GM19193 (cell line): ENCODE data around the gene CD38.

Experiments
- POLR2A ChIP-seq: IDR thresholded peaks from 4 replicates; pipeline ENCODE4 v1.6.1; 2011; ENCODE audit not compliant: insufficient read depth, insufficient read length; ENCODE audit errors: extremely low read depth

Gene CD38

GRCh38 chr4:15811703-15812337 is 33.7 kb downstream of the CD38 start:
- TF ChIP-seq POLR2A: no peak

- TF ChIP-seq POLR2A: no peak
These were observed 54.7 kb downstream of the CD38 start for GRCh38 chr4:15832523-15833451.

GRCh38 chr4:15833801-15834200 is 55.7 kb downstream of the CD38 start:
- no peak for TF ChIP-seq POLR2A

- TF ChIP-seq POLR2A: no peak
These were observed 58.2 kb downstream of the CD38 start for GRCh38 chr4:15836362-15836761.

GRCh38 chr4:15837591-15837990 is 59.5 kb downstream of the CD38 start:
- TF ChIP-seq POLR2A: no peak

- TF ChIP-seq POLR2A: no peak
These were observed 69.6 kb downstream of the CD38 start for GRCh38 chr4:15847746-15848145.

- TF ChIP-seq POLR2A: no peak
These were observed 70.2 kb downstream of the CD38 start for GRCh38 chr4:15848191-15848842.

- TF ChIP-seq POLR2A: no peak
These were observed 73.8 kb downstream of the CD38 start for GRCh38 chr4:15851969-15852368.

- no peak for TF ChIP-seq POLR2A
These were observed 74.4 kb downstream of the CD38 start for GRCh38 chr4:15852524-15852923.

GRCh38 chr4:15853345-15853744 is 75.2 kb downstream of the CD38 start:
- TF ChIP-seq POLR2A: no peak

- no peak for TF ChIP-seq POLR2A
These were observed 77.8 kb downstream of the CD38 start for GRCh38 chr4:15855804-15856475.

- no peak for TF ChIP-seq POLR2A
These were observed 86.8 kb downstream of the CD38 start for GRCh38 chr4:15864651-15865566.

- TF ChIP-seq POLR2A: no peak
These were observed 90.0 kb downstream of the CD38 start for GRCh38 chr4:15868111-15868510.

GRCh38 chr4:15868826-15869413 is 90.8 kb downstream of the CD38 start:
- no peak for TF ChIP-seq POLR2A
